SH-SY5Y (cell line): ENCODE data around the gene ATP2B2.

Experiments used
- GATA2 ChIP-seq: IDR thresholded peaks from 2 replicates; pipeline ENCODE4 v1.6.1; 2011; ENCODE audit warnings: mild to moderate bottlenecking, low read depth, low read length
- GATA3 ChIP-seq: IDR thresholded peaks from 2 replicates; pipeline ENCODE4 v1.6.1; 2011; ENCODE audit warnings: low read depth, mild to moderate bottlenecking, low read length, moderate library complexity

- TF ChIP-seq GATA3 (no peak), GATA2 (no peak)
Measured at GRCh38 chr3:10495614-10496013, 9.8 kb downstream of the ATP2B2 start.
